HG03521 (cell line): ENCODE measurements around the gene KNSTRN.

Experiments used
- ATAC-seq: cut with Tn5 transposase; IDR thresholded peaks from one replicate; pipeline ENCODE4 v1.9.1; 2021; ENCODE audit warnings: mild to moderate bottlenecking, moderate library complexity; ENCODE audit not compliant: unreplicated experiment

KNSTRN gene

GRCh38 chr15:40365624-40366456, 16.7 kb upstream of the KNSTRN start:
- no peak for ATAC-seq

- ATAC-seq, result no peak
Observed at GRCh38 chr15:40366457-40367370, 15.8 kb upstream of the KNSTRN start.

GRCh38 chr15:40367371-40367685, 15.2 kb upstream of the KNSTRN start:
- ATAC-seq, result peak; percentile 3

- peak; percentile 76 for ATAC-seq
Observed at GRCh38 chr15:40367686-40368611, 14.6 kb upstream of the KNSTRN start.

GRCh38 chr15:40368719-40369473, 13.6 kb upstream of the KNSTRN start:
- ATAC-seq, result no peak

GRCh38 chr15:40369474-40369869, 13.0 kb upstream of the KNSTRN start:
- ATAC-seq, result no peak

- no peak for ATAC-seq
Observed at GRCh38 chr15:40369971-40370370, 12.6 kb upstream of the KNSTRN start.

GRCh38 chr15:40372981-40373380, 9.5 kb upstream of the KNSTRN start:
- ATAC-seq, result no peak

GRCh38 chr15:40377606-40378005, 4.9 kb upstream of the KNSTRN start:
- ATAC-seq, result no peak

- ATAC-seq, result no peak
Observed at GRCh38 chr15:40379374-40379773, 3.1 kb upstream of the KNSTRN start.

GRCh38 chr15:40379853-40380252, 2.7 kb upstream of the KNSTRN start:
- ATAC-seq, result no peak

GRCh38 chr15:40380636-40381035, 1.9 kb upstream of the KNSTRN start:
- no peak for ATAC-seq

- ATAC-seq, result no peak
Observed at GRCh38 chr15:40381818-40382529, 547 bp upstream of the KNSTRN start.

GRCh38 chr15:40386480-40386879, 4.0 kb downstream of the KNSTRN start:
- ATAC-seq, result no peak

GRCh38 chr15:40388941-40389823, 6.7 kb downstream of the KNSTRN start:
- no peak for ATAC-seq

GRCh38 chr15:40389824-40390595, 7.5 kb downstream of the KNSTRN start:
- ATAC-seq, result no peak

GRCh38 chr15:40392986-40393948, 10.7 kb downstream of the KNSTRN start:
- ATAC-seq, result no peak
